ENCODE data around the gene JMJD7. TPM values are rescaled to one million over a fixed set of nuclear protein-coding genes. Genes with fewer than 3 reads are reported as not detected.

JMJD7 gene
- total RNA-seq, 1 experiment from 2014 or later = 13.5 TPM

- no peaks in the 10 kb centered on the region for H3K36me3 ChIP-seq (ENCODE audit: control insufficient read depth in 1 of 2, insufficient read depth in 2 of 2, low read length in 2 of 2)
- TF ChIP-seq, protein P1, sequence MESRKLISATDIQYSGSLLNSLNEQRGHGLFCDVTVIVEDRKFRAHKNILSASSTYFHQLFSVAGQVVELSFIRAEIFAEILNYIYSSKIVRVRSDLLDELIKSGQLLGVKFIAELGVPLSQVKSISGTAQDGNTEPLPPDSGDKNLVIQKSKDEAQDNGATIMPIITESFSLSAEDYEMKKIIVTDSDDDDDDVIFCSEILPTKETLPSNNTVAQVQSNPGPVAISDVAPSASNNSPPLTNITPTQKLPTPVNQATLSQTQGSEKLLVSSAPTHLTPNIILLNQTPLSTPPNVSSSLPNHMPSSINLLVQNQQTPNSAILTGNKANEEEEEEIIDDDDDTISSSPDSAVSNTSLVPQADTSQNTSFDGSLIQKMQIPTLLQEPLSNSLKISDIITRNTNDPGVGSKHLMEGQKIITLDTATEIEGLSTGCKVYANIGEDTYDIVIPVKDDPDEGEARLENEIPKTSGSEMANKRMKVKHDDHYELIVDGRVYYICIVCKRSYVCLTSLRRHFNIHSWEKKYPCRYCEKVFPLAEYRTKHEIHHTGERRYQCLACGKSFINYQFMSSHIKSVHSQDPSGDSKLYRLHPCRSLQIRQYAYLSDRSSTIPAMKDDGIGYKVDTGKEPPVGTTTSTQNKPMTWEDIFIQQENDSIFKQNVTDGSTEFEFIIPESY (IDR thresholded peaks at IDR 0.05; ENCODE audit: extremely low read depth, insufficient replicate concordance, low read length) = no peak
- TF ChIP-seq, protein P2, sequence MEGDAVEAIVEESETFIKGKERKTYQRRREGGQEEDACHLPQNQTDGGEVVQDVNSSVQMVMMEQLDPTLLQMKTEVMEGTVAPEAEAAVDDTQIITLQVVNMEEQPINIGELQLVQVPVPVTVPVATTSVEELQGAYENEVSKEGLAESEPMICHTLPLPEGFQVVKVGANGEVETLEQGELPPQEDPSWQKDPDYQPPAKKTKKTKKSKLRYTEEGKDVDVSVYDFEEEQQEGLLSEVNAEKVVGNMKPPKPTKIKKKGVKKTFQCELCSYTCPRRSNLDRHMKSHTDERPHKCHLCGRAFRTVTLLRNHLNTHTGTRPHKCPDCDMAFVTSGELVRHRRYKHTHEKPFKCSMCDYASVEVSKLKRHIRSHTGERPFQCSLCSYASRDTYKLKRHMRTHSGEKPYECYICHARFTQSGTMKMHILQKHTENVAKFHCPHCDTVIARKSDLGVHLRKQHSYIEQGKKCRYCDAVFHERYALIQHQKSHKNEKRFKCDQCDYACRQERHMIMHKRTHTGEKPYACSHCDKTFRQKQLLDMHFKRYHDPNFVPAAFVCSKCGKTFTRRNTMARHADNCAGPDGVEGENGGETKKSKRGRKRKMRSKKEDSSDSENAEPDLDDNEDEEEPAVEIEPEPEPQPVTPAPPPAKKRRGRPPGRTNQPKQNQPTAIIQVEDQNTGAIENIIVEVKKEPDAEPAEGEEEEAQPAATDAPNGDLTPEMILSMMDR (IDR thresholded peaks at IDR 0.05 in 2 of 3, conservative IDR thresholded peaks at IDR 0.05 in 1 of 3; ENCODE audit: borderline replicate concordance in 1 of 3, insufficient read depth in 1 of 3, low read depth in 2 of 3, low read length in 2 of 3) = no peak
- TF ChIP-seq ZFX (IDR thresholded peaks at IDR 0.05) (no peak), CBX3 (IDR thresholded peaks at IDR 0.05; ENCODE audit: low read depth) (no peak), POLR2A (IDR thresholded peaks at IDR 0.05; ENCODE audit: borderline replicate concordance, extremely low read depth, insufficient read depth, insufficient read length) (no peak), SIN3A (IDR thresholded peaks at IDR 0.05; ENCODE audit: low read depth) (no peak), ELF1 (IDR thresholded peaks at IDR 0.05; ENCODE audit: borderline replicate concordance, low read depth) (no peak)
- RAD21 ChIA-PET (ENCODE audit: low non-redundant PET in 1 of 2, low total read pairs in 2 of 2, uncharacterized antibody in 2 of 2, unreplicated experiment in 2 of 2) = no interaction called here
- no peak overlapping the region for H3K4me3 ChIP-seq (replicated peaks in 1 of 2; ENCODE audit: low read depth in 1 of 2, low read length in 2 of 2)
- intact Hi-C loops (cut with micrococcal nuclease) = no loop called here
- no peaks in the 10 kb centered on the region for H3K9me2 ChIP-seq (ENCODE audit: insufficient read depth)
- CTCF ChIA-PET = no interaction called here
- H2AFZ ChIP-seq (ENCODE audit: low read depth, low read length, poor library complexity, severe bottlenecking) = no peak overlapping the region
- H3K27ac ChIP-seq (ENCODE audit: low read depth, low read length) = no peak overlapping the region
- no peaks in the 10 kb centered on the region for H4K20me1 ChIP-seq (ENCODE audit: insufficient read depth)
- POLR2A ChIA-PET = no interaction called here
- ATAC-seq (no peak), DNase-seq (ENCODE audit: low read depth, low spot score) (no peak)
- no peaks in the 10 kb centered on the region for H3K27me3 ChIP-seq (ENCODE audit: insufficient read depth, low read length)
- H3K4me1 ChIP-seq (ENCODE audit: control insufficient read depth in 1 of 2, insufficient read depth in 2 of 2, low read length in 2 of 2) = peaks cover 9 to 12% of the 10 kb centered on the region in 2 experiments; a peak in 2 of 4 replicates
- H3K79me2 ChIP-seq (ENCODE audit: insufficient read depth, low read length) = no peaks in the 10 kb centered on the region
- H3K4me2 ChIP-seq (ENCODE audit: low read length) = no peak overlapping the region
- BruUV-seq (replicated peaks) = no TSS peak
- no peak overlapping the region for H3K9ac ChIP-seq (ENCODE audit: low read length)
- no peaks in the 10 kb centered on the region for H3K9me3 ChIP-seq (ENCODE audit: control insufficient read depth in 1 of 2, insufficient read depth in 1 of 2, low read depth in 1 of 2, low read length in 2 of 2)
Observed at GRCh38 chr15:41834096-41834495, 6.2 kb downstream of the JMJD7 start.

Measured in HCT116 (cell line).